Measurements from ENCODE around the gene SMIM11.
"Not testable (repeated sequence)": the region's sequence is repeated elsewhere in the genome, so short reads cannot be mapped to it uniquely, and the experiment has no call there.

Gene SMIM11

DNA sequence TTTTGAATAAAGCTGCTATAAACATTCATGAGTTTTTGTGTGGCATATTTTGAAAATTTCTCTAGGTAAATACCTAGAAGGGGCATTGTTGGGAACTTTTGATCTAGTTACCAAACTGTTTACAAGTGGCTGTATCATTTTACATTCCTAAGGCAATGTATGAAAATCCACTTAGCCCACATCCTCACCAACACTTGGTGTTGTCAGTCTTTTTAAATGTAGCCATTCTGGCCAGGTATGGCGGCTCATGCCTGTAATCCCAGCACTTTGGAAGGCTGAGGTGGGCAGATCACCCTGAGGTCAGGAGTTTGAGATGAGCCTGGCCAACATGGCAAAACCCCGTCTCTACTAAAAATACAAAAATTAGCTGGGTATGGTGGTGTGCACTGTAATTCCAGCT is 17.4 kb upstream of the SMIM11 start:
- no peak for DNase-seq

DNA sequence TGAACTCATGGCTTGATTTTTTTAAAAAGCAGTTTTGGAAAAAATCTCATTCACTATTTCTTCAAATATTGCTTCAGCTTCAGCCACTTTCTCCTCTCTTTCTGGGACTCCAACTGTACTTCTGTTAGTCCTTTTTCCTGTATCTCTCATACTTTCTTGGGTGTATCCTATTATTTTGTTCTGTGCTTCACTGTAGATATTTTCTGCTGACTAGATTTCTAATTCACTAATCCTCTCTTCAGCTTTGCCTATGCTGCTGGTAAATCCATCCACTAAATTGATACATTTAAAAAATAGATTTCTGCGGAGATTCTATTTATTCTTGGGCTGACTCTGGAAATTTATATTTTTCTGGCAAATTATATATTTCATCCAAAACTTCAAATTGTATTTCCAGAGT is 16.4 kb upstream of the SMIM11 start:
- DNase-seq = no peak

DNA sequence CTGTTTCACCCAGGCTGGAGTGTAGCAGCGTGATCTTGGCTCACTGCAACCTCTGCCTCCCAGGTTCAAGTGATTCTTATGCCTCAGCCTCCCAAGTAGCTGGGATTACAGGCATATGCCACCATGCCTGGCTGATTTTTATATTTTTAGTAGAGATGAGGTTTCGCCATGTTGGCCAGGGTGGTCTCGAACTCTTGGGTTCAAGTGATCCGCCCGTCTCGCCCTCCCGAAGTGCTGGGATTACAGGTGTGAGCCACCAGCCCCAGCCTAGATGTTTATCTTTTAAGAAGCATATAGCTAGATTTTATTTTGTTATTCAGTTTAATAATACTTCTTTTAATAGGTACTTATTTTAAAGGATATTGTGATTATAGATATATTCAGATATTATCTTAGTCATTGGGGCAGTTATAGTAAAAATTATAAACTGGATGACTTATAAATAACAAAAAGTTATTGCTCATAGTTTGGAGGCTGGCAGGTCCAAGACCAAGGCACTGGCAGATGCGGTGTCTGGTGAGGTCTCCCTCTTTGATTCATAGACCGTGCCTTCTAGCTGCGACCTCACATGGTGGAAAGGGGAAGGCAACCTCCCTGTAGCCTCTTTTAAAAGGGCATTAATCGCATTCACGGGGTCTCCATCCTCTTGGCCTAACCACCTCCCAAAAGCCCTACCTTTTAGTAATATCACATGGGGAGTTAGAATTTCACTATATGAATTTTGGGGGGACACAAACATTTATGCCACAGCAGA is 14.6 kb upstream of the SMIM11 start:
- DNase-seq = no peak

DNA sequence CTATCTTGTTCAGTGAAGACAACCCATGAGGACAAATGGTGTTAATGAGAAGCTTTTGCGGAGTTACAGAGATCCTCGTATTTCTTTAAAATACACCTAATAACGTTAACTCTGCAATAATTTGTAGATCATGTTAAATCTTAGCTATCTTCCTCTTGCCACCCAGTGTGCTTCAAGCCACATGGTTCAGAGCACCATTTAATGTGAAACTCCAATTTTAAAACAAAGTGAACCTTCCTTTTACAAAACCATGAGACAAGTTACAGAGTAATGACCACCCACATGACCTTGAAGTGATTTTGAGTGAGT is 13.2 kb upstream of the SMIM11 start:
- no peak for DNase-seq

DNA sequence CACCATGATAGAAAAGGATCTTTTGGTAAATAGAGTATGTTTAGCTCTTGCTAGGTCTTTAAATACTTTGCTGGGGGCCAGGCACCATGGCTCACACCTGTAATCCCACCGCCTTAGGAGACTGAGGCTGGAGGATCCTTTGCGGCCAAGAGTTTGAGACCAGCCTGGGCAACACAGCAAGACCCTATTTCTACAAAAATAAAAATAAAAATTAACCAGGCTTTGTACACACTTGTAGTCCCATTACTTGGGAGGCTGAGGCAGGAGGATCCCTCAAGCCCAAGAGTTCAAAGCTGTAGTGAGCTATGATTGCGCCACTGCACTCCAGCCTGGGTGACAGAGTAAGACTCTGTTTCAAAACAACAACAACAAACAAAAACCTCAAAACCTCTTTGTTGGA is 12.6 kb upstream of the SMIM11 start:
- DNase-seq = no peak

DNA sequence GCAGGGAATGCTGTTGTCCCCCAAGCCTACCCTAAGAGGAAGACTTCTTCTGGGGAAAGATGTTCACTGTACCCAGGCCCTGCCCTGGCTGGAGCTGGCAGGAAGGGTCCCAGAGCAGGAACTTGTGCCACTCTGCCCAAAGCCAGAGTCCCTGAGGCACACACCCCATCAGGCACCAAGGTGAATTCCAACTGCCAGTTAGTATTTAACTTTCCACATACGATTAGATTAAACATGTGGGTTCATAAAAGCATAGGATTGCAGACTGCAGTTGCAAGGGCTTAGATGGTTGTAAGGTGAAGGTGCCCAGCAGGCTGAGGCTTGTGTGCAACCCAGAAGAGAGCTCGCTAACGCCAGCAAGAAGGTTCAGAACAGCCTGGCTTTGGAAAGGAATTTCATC is 11.6 kb upstream of the SMIM11 start, which contains the start of gene KCNE2:
TSS of gene KCNE2 (plus strand) at position 274 of the 400 bp plus-strand sequence. CDS start 6,473 bp downstream, outside the sequence.
- DNase-seq = no peak

DNA sequence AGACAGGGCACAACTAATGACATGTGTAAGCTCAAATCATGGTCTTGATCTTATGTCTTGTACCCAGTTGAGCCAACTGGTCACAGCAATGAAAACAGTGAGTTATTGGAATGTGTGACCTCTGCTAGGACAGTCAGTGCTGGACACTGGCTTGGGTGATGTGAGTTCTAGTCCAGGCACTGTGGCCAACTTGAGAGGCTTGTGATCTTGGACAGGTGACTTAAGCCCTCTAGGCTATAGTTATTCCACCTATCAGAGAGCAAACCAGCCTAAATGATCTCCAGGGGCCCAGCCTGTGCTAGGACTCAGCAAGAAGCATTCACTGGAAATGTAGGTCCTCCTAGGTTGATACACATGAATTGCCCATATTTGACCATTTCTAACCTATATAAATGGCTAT is 10.4 kb upstream of the SMIM11 start:
- DNase-seq = no peak

DNA sequence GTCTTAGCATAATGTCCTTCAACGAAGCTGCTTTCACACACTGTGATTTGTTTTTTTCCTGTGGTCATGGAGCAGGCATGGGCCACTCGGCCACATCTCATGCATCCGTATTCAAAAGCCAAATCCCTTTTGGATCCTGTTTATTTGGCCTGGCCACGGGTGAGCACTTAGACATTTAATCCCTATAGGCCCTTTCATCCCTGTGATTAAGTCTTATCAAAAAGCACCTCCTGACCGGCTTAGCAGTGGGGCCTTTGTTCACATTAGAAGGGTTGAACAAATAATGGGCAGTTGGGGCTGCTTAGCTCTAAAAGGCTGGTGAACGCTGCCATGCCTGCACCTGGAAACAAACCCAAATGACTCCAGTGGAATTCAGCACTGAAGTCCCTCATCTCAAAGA is 9.5 kb upstream of the SMIM11 start:
- DNase-seq = no peak

DNA sequence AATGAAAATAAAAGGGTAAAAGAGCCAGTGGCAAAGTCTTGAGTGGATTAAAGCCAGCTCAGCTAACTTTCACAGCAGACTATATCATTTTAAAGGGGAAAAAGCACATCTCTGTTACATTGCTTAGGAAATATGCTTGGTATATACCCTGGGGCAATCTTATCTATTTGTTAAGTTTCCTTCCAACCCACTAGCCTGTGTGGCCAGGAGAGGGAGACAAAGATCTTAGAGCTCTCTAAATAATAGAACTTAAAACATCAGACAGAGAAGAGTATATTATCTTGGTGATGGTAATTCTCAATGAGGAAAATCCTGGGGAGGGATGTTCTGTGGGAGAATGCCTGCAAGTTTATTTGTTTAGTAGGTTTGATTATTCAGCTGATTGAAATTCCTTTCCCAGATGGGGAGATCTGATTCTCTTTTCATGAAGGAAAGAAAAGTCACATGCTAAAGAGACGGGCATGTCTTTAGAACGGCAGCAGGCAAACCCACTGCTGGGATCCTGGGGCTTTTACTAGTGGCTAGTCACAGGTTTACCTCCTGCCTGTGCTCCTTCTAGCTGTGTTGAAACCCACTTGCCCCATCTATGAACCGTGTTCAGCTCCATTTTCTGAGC is 7.9 kb upstream of the SMIM11 start:
- DNase-seq = peak; percentile 83

DNA sequence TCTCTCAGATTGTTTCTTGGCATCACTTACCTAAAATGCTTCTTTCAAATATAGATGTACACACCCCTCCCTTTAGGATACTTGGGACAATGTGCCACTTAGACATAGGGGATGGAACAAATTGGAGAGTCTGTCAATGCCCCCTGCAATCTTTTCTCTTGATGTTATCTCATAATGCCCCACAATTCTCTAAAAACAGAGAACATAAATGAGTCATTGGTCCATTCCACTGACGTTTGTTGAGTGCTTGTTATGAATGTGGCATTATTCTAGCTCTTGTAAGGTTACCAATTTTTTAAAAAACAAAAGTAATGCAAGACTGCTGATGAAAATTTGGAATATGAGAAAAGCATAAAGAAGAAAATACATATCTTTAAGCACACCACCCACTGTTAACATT is 5.6 kb upstream of the SMIM11 start:
- DNase-seq = no peak

DNA sequence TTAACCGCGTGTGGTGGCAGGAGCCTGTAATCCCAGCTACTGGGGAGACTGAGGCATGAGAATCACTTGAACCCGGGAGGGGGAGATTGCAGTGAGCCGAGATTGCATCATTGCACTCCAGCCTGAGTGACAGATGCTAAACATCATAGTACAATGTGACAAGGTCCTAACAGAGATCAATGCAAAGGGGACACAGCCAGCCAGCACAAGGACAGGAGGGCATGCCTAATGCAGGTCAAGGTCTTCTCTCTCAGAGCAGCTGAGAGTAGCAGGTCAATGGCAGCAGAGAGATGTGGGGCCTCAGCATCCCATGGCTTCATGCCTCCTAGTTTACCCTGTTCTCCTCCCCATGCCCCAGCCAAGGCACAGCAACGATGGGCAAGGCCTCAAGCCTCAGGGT is 3.0 kb upstream of the SMIM11 start:
- DNase-seq = no peak

DNA sequence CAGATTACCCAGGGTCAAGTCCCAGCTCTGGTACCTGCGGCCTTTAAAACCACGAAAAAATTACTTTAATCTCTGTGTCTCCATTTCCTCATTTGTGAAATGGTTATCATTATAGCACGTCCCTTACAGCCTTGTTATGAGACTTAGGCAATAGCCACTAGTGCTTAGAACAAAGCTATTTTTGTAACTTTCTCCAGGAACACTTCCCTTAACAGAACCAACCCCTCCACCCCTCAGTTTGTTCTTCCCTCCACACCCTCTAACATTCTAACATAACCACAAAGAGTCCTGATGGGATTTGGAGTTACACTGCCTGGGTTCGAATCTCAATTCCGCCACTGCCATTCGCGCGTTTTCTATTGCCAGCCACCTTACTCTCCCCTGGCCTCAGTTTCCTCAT is 845 bp upstream of the SMIM11 start:
- DNase-seq = not testable (repeated sequence)

DNA sequence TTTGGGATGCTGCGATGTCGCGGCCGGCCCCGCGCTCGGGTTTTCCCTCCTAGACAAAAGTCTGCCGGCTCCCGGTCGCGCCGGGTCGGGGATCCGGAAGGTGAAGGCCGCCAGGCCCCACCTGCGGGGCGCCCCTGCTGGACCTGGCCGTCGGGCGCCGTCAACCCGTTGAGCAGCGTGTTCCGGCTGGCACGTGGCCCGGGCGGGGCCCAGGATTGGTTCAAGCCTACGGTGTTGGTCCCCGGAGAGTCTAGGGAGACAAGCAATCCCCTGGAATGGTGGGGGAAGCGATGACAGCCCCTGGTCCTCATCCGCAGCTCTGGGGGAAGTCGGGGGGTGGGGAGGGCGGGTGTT is 289 bp downstream of the SMIM11 start:
- not testable (repeated sequence) for DNase-seq

DNA sequence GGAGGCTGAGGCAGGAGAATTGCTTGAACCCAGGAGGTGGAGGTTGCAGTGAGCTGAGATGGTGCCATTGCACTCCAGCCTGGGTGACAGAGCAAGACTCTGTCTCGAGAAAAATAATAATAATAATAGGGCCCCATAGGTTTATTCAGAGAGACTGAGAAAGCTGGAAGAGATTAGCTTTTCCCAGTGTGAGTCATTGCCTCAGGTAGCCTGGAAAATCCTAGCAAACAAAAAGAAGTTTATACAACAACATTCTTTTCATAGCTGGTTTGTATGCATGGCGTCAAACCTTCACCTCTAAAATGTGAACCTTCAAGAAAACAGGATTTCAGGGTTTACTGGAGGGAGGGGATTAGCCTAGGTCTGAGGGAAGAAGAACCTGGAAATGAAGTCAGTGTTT is 7.8 kb downstream of the SMIM11 start:
- DNase-seq = not testable (repeated sequence)

DNA sequence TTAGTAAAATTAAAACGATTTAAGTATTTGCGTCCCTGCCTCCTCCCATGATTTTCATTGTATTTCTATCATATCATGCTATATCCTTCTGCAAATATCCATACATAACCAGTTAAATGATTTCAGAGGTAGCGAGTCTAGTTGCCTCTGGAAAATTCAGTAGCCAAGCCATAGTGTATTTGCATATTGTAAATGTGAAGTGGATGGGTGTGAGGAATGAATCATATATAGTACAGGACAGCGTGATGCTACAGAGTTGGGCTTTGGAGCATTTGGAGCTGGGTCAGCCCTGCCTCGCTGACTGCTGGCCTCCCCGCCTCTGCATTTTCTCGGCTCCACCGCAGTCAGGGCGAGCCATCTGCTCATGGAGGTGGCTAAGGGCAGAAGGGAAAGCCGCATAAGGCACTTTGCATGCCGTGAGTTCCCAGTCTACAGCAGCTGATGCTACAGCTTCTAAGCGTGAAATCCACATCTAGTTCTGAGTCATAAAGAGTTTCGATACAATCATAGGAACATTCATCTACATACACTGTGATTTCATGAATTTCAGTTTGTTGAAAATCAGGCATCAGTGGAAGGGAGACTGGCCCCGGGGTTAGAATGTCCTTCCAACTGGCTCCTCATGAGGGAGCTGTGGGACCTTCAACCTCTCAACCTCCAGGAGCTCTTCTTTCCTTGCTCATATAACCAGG is 8.6 kb downstream of the SMIM11 start:
- not testable (repeated sequence) for DNase-seq

DNA sequence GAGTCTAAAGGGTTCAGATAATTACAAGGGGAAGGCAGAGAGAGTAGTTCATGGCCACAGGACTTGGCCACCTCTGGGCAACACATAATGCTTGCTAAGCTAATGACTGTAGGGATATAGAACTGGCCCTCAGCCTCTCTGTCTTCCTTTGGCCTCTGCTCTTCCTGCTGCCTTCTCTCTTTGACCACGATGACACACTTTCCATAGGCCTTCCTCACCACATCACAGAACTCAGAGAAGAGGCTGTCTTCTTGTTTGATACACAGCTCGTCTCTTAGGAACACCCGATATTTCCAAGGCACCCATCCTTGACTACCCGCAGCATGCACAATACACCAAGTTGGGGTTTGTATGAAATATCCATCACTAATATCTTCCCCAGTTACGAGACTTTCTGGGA is 25.2 kb downstream of the SMIM11 start:
- DNase-seq = not testable (repeated sequence)

DNA sequence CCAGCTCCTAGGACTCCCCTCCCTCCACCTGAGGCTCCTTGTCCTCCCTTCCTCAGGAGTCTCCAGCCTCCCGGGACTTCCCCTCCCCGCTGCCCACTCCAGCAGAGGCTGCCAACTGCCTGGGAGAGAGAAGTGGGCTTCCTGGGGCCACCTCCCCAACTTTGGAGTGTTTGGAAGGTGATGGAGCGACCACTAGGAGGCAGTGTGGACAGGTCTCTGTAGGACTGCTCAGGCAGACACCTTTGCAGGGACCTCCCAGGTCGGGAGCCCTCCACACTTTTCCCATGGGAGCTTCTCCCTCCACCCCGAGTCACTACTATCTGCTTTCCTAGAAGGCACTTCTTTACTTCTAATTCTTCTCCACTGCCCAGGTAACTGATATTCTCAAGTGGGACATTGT is 29.4 kb downstream of the SMIM11 start:
- DNase-seq = not testable (repeated sequence)

DNA sequence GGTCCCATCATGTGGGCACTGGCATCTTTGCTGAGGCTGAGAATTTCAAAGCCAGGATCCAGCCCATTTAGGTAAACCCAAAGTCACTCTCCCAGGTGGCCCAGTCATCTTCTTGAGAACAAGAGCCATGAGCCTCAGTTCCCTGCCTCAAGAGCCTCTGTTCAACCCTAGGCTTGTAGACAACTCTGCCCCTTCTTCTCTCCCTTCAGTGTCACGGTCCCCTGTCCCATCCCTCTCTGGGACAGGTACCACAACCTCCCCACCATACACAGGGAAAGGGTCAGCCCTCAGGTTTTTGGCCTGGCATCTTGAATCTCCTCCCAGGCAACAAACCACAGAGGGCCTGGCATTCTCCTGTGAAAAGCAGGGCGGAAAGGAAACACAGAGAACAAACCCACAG is 30.4 kb downstream of the SMIM11 start:
- not testable (repeated sequence) for DNase-seq

DNA sequence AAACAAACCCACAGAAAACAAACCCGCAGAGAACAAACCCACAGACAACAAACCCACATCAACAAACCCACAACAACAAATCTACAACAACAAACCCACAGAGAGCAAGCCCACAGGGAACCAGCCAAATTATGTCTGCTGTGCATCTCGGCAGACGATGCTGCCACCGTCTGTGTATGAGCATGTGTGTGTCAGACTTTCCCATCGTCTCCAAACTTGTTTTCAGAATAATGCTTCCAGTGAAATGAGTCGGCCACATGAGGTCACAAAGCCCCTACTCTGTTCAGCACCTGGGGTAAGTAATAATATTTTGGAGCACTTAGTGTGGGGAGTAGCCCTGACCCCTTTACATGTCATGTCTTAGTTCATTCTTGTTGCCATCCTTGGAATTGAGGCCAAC is 30.8 kb downstream of the SMIM11 start:
- DNase-seq = not testable (repeated sequence)

DNA sequence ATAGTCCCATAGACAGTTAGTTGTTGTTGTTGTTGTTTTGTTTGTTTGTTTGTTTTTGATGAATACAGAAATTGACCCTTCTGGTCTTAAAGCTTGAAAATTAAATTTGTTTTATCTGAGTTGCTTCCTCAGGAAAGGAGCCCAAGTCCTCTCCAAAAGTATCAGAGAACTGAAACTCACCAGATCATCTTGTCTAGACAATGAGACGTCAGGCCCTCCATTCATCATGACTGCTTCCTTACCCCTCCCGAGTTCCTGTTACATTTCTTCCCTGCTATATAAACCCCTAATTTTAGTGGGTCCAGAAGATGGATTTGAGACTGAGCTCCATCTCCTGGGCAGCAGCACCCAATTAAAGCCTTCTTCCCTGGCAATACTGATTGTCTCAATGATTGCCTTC is 31.4 kb downstream of the SMIM11 start:
- not testable (repeated sequence) for DNase-seq

DNA sequence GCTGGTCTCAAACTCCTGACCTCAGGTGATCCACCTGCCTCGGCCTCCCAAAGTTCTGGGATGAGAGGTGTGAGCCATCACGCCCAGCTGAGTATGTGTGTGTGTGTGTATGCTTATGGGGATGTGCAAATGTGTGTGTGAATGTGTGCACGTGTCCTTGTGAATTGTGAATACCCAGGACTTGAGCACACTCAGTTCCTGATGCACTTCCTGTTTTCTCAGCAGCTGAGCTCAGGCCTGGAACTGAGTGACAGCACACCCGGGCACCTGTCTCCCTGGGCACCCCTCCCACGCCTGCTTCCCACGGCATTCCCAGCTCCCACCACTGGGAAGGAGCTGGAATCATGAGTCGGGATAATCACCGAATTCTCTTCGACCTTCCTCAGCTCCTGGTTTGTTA is 32.0 kb downstream of the SMIM11 start:
- not testable (repeated sequence) for DNase-seq

DNA sequence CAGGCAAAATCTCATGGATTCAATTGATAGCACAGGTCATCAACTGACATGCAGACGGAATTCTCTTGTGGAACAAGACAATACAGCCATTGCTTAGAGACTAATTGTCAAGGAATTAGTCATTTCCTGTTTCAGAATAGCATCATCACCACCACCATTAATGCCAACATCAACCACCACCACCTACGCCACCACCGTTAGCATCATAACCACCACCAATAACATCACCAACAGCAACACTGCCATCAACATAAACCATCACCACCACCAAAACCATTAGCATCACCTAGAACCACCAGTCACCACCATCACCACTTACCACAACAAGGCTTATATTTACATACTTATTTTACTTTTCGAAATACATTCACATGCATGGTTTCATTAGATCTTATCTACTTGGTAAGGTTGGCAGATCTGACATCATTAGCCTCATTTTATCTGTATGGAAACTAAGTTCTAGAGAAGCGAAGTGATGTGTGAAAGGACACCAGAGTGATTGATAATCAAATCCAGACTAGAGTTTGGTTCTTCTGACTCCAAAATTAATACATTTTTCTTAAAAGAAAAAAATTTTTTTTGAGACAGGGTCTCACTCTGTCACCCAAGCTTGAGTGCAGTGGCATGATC is 42.3 kb downstream of the SMIM11 start:
- DNase-seq = not testable (repeated sequence)

DNA sequence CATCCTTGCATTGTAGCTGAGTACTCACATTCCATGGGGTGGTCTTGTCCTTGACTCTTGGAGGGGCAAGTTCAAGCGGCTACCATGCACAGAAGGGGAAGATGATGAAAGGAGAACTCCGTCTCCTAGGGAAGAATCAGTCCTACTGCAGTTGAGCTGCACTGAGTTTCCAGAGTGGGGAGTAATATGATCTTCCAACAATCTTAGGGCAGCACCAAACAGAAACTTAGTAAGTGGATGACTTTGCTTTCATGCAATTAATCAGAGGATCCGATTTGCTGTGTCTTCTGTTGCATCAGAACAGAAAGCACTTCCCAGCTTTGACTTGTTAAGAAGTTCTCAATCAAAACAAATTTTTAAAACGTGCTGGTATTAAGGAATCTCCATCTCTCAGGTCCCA is 48.5 kb downstream of the SMIM11 start, which contains the start of gene SMIM34:
TSS of gene SMIM34 (minus strand) at position 147 of the 400 bp plus-strand sequence. CDS start at position 35, 112 bp downstream.
- DNase-seq = not testable (repeated sequence)

DNA sequence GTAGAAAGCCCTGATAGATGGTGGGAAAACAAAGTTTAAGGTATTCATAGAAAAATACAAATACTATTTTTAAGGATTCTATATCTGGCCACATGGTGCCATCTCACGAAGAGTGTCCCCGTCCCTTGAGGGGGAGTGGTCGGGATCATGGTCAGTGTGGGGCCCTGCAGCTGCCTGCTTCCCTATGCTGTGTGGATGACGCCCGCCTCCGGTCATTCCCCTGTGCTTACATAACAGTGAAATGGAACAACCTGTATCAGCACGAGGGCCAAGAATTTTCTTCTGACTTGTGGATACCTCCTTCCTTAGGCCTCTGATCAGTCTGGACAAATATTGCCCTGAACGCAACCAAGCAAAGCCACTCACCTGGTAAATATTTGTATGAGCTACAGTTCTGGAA is 52.0 kb downstream of the SMIM11 start:
- not testable (repeated sequence) for DNase-seq
